Gastroesophageal sphincter (tissue), 3 donors: ENCODE results near the gene PDIA4.

Source experiments
- CTCF ChIP-seq, 4 experiments: fragments of 200-600 bp in 2 of 4; fragments of 450-650 bp in 2 of 4; sonication (generic) in 1 of 4; IDR thresholded peaks; one replicate each; pipeline ENCODE4 v1.5.1; 2017 to 2019; ENCODE audit warnings: antibody characterized with exemption in 4 of 4, mild to moderate bottlenecking in 2 of 4, moderate library complexity in 2 of 4
- POLR2A ChIP-seq, 2 donors: fragments of 450-650 bp; IDR thresholded peaks; one replicate each; pipeline ENCODE4 v1.6.1; 2017; ENCODE audit warnings: antibody characterized with exemption in 2 of 2, mild to moderate bottlenecking in 2 of 2, moderate library complexity in 1 of 2
- POLR2AphosphoS5 ChIP-seq: sonication (generic); formaldehyde crosslinking; IDR thresholded peaks from one replicate; pipeline ENCODE4 v1.6.1; 2017; ENCODE audit warnings: antibody characterized with exemption

GRCh38 chr7:148986742-148987009 is 41.6 kb downstream of the PDIA4 start:
- TF ChIP-seq CTCF (IDR thresholded peaks at IDR 0.05) (no peak), POLR2A (IDR thresholded peaks at IDR 0.05) (no peak), POLR2AphosphoS5 (no peak)
